HCT116 (cell line): ENCODE data around the gene SCYL2.

Source experiments
- CTCF ChIP-seq, 3 experiments: fragments of 200-600 bp in 1 of 3; sonication (generic) in 1 of 3; IDR thresholded peaks in 2 of 3; conservative IDR thresholded peaks in 1 of 3; 2 replicates each; pipeline ENCODE4 v1.5.1; 2012 to 2017; ENCODE audit warnings: low read depth in 2 of 3, low read length in 2 of 3, antibody characterized with exemption in 1 of 3, borderline replicate concordance in 1 of 3, control low read depth in 1 of 3, mild to moderate bottlenecking in 1 of 3, mixed read lengths in 1 of 3, mixed run types in 1 of 3, moderate library complexity in 1 of 3; ENCODE audit not compliant: insufficient read depth in 1 of 3
- JUND ChIP-seq: IDR thresholded peaks from 2 replicates; pipeline ENCODE4 v1.6.1; 2012
- SP1 ChIP-seq: IDR thresholded peaks from 2 replicates; pipeline ENCODE4 v1.6.1; 2012; ENCODE audit warnings: low read depth
- ZNF274 ChIP-seq: fragments of 200-500 bp; sonication (Bioruptor generic); IDR thresholded peaks from 2 replicates; pipeline ENCODE4 v1.6.1; 2014; ENCODE audit warnings: mild to moderate bottlenecking, low read depth, low read length, inconsistent platforms

- no peak for TF ChIP-seq SP1
- TF ChIP-seq CTCF (IDR thresholded peaks at IDR 0.05 in 2 of 3, conservative IDR thresholded peaks at IDR 0.05 in 1 of 3; ENCODE audit: borderline replicate concordance in 1 of 3, insufficient read depth in 1 of 3, low read depth in 2 of 3, low read length in 2 of 3): no peak
- TF ChIP-seq ZNF274: no peak
- TF ChIP-seq JUND: no peak
These were observed 108.2 kb downstream of the SCYL2 start for GRCh38 chr12:100375038-100375735.
